HG02588 (cell line): ENCODE data around the gene PRKD1.

Experiments
- ATAC-seq: cut with Tn5 transposase; IDR thresholded peaks from one replicate; pipeline ENCODE4 v1.9.1; 2021; ENCODE audit warnings: mild to moderate bottlenecking, moderate library complexity; ENCODE audit not compliant: unreplicated experiment

PRKD1 gene

DNA sequence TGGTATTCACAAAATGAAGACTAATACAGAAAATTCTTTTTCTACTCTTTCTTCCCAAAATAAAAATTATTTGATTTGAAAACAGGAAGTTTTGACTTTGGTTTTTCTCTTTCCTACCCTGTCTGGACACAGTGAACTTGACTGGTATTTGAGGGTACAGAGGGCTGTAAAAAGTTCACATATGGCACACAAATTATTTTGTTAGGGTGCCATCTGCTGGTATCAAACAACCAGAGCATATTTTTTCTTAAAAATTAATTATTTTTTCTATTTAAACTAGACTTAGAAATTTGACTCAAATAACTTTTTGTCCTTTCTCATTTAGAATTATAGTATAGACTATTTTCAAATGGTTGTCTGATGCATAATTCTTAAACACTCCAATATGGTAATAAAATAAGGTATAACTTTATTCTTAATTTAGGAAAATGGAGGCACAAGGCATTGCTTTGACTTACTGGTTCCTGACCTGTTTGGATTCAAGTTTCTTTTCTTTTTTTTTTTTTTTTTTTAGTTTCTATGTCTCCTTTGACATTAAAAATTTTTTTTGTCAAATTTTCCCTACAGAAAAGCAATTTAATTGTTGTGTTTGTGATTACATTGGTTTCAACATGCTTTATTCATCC lies 390.6 kb downstream of the PRKD1 start:
- ATAC-seq = no peak

DNA sequence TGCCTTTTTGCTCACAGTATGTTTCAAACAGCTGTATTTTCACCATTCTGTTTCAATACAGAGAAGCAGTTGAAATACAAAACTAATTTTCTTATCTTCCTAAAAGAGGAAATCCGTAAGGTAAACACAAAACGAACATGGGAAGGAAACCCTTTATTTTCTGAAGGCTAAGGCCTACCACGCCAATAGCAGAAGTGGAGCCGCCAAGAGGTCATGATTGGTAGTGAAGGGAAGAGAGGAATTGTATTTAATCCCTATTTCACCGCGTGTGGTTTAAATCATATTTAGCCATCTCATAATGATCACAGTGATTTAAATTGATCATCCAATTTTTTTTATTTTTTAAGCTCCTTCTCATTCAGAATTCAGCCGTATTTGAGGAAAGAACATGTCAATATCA lies 398.2 kb downstream of the PRKD1 start:
- ATAC-seq = no peak

DNA sequence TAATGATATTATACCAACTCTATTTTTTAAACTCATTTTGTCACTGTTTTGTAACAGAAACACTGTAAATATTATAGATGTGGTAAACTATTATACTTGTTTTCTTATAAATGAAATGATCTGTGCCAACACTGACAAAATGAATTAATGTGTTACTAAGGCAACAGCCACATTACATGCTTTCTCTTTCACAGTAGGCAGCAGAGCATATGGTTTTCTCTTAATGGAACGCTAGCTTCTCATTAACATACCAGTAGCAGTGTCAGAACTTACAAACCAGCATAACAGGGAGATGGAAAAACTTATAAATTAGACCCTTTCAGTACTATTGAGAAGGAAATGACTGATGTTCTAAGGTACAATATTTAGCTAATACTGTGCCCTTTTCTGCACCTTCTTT lies 398.8 kb downstream of the PRKD1 start:
- no peak for ATAC-seq

DNA sequence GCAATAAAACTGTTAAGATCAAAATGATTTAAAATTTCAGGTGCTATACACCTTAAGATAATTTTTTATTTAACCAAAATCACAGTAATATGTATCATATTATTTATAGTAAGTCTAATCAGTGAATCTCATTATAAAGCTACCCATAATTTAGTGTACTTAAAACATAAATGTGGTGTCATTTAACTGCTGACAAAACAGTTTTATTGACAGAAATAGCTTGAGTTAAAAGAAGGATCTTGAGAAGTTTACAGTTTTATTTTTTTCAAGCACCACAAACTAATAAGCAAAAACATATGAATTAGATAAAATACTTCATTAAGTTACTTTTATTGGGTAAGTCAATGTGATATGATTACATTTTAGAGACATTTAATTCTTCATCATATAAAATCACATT lies 400.4 kb downstream of the PRKD1 start:
- no peak for ATAC-seq
